Measurements from ENCODE around the gene RFK.

DNA sequence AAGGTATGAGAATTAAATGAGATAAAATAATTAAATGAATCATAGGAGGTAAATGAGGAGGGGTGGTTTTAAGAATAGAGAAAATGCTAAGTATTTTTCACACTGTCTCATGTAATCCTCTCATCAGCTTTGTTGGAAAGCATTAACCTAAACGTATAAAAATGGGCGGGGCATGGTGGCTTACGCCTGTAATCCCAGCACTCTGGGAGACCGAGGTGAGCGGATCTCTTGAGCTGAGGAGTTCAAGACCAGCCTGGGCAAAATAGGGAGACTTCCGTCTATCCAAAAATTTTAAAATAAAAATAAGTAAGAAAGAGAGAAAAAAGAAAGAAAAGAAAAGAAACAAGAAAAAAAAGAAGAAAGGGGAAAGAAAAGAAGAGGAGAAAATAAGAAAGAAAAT lies 1.9 kb upstream of the RFK start:
- TF ChIP-seq, protein P1, sequence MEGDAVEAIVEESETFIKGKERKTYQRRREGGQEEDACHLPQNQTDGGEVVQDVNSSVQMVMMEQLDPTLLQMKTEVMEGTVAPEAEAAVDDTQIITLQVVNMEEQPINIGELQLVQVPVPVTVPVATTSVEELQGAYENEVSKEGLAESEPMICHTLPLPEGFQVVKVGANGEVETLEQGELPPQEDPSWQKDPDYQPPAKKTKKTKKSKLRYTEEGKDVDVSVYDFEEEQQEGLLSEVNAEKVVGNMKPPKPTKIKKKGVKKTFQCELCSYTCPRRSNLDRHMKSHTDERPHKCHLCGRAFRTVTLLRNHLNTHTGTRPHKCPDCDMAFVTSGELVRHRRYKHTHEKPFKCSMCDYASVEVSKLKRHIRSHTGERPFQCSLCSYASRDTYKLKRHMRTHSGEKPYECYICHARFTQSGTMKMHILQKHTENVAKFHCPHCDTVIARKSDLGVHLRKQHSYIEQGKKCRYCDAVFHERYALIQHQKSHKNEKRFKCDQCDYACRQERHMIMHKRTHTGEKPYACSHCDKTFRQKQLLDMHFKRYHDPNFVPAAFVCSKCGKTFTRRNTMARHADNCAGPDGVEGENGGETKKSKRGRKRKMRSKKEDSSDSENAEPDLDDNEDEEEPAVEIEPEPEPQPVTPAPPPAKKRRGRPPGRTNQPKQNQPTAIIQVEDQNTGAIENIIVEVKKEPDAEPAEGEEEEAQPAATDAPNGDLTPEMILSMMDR (conservative IDR thresholded peaks at IDR 0.05; ENCODE audit: low read length): no peak
- TF ChIP-seq EZH2phosphoT487 (IDR thresholded peaks at IDR 0.05; ENCODE audit: borderline replicate concordance): no peak
